GM20000 (cell line): ENCODE results near the gene HOXB7.
A peak's percentile ranks its signal among the peaks of the same experiment; 100 is the strongest.

Experiments
- DNase-seq: peaks from one replicate; pipeline ENCODE4 v3.0.0; 2012; ENCODE audit warnings: low spot score
- TF ChIP-seq, protein P1 (sequence below): IDR thresholded peaks from 2 replicates; pipeline ENCODE4 v1.5.1; 2012; ENCODE audit warnings: mild to moderate bottlenecking, control low read depth; ENCODE audit errors: extremely low read depth, missing control alignments

The HOXB7 gene

DNA sequence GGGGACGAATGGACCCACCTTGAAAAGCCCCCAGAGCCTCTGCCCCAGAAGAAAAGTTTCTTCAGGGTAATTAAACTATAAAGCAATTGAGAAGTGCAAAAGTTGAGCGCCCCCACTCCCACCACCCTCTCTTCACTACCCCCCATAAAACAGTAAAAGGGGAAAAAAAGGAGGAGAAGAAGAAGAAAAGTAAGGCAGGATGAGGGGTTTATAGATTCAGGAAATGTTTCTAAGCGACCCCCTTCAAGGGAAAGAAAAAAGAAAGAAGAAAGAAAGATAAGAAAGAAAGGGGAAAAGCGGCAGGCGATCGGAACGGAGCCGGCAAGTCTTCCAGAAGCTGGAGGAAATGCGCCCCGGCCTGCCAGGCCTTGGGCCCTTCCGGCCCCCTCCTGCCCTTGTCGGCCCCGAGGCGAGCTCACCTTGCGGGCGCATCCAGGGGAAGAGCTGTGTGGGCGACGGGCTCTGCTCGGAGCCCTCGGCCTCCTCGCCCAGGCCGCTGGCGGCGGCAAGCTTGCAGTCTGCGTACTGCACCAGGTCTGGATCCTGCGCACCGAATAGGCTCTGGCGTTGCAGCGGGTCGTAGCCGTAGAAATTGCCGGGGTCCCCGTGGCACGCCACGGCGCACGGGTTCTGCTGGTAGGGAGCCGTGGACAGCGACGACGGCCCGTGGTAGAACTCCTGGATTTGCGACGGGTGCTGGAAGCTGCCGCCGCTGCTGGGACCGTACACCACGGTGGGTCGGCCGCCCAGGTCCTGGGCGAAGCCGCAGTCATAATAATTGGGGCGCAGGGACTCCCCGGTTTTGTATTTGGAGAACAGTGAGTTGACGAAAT is 3.3 kb upstream of the HOXB7 start:
- no peak for DNase-seq
- TF ChIP-seq, protein P1, sequence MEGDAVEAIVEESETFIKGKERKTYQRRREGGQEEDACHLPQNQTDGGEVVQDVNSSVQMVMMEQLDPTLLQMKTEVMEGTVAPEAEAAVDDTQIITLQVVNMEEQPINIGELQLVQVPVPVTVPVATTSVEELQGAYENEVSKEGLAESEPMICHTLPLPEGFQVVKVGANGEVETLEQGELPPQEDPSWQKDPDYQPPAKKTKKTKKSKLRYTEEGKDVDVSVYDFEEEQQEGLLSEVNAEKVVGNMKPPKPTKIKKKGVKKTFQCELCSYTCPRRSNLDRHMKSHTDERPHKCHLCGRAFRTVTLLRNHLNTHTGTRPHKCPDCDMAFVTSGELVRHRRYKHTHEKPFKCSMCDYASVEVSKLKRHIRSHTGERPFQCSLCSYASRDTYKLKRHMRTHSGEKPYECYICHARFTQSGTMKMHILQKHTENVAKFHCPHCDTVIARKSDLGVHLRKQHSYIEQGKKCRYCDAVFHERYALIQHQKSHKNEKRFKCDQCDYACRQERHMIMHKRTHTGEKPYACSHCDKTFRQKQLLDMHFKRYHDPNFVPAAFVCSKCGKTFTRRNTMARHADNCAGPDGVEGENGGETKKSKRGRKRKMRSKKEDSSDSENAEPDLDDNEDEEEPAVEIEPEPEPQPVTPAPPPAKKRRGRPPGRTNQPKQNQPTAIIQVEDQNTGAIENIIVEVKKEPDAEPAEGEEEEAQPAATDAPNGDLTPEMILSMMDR, result no peak

DNA sequence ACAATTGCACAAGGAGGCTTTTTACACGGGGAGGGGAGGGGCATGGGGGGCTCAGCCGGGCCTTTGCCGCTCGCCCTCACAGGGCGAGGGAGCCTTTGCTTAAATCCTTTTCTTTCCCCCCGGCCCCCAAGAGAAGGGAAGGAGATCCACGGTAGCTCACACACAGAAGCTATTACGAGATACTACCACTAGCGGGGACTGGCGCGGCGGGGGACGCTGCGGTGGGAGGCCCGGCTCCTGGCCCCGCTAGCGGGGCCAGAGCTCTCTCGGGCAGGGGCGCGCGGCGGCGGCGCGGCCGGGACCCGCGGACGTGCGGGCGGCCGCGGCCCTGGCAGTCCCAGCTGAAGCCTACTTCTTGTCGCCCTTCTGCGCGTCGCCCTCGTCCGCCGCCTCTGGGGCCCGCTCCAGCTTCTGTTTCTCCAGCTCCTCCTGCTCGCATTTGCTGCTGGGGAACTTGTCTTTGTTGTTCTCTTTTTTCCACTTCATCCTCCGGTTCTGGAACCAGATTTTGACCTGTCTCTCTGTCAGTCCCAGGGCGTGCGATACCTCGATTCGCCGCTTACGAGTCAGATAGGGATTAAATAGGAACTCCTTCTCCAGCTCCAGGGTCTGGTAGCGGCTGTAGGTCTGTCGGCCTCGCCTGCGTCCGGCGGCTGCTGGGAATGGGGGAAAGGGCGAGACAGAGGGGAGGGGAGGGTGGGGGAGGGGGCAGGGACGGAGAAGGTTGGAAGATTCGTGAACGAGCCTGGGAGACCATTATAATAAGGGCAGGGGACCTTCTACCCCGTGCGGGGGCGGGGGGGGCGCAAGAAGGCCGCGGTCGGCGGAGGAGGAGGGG is 2.3 kb upstream of the HOXB7 start:
- peak; percentile 84 for DNase-seq
- TF ChIP-seq, protein P1, result no peak

DNA sequence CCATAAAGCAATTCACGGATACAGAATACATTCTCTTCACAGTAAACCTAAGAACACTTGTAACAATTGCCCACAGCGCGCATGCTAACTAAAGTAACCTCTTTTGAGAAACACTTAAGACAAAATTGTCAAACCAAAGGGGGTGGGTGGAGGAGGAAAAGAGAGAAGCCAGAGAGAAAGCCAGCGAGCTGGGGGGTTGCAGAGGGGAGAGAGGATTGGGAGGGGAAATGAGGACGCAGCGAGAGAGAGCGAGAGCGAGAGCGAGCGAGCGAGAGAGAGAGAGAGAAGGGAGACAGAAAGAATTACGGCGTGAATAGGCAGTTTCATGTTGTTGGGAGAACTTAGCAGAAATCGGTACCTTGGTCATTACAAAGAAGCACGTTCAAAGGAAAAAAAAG is 1.6 kb upstream of the HOXB7 start:
- no peak for DNase-seq
- TF ChIP-seq, protein P1, result no peak

DNA sequence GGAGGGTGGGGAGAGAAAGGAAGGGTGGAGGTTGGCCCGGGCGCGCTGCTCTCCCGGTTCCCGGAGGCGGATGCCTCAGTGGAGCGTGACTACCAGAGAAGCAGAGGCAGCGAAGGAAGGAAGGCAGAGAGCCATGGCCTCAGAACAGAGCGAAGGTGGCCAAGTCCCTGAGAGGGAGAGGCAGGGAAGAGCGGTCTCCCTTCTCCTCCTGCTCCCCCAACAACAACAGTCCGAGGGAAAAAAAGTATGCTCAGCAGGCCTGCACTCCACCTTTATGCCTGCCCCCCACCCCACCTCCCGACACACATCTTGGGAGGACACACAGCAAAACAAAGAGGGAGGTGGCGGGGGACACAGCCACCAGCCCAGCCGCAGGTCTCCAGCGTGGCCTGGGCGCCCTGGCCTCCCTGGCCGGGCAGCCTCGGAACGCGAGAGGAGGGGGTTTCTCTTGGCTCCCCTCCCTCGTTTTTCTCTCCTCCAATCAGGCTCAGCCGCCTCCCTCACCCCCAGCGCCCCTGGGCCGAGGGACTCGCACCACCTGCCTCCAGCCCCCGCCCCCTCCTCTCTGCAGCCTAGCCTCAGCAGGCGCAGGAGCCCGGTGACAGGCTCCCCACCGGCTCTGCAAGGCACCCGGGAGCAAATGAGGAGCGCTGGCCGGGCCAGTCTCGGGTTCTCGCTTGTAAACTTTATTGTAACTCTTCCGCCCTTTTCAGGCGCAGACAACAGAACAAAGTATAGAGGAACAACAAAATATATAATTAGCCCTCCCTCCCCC is 1.1 kb upstream of the HOXB7 start:
- TF ChIP-seq, protein P1, result no peak
- no peak for DNase-seq

DNA sequence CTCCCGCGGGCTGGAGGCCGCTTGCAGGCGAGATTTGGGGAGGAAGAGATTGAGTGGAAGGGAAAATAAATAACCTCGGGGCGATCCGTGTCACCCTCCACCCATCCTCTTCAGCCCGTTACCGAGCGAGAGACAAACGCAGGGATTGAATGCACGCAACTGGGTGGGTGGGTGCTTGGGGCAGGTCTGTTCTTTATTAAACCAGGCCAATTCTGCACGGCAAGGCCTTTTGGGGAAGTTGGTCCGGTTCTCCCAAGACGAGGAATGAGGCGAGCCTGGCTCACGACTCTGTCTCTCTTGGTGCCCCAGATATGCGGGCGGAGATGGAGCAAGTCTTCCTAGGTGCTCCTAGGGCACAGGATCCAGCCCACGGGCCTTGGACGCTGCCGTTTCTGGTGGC is 396 bp upstream of the HOXB7 start:
- TF ChIP-seq, protein P1, result no peak
- DNase-seq, result no peak

DNA sequence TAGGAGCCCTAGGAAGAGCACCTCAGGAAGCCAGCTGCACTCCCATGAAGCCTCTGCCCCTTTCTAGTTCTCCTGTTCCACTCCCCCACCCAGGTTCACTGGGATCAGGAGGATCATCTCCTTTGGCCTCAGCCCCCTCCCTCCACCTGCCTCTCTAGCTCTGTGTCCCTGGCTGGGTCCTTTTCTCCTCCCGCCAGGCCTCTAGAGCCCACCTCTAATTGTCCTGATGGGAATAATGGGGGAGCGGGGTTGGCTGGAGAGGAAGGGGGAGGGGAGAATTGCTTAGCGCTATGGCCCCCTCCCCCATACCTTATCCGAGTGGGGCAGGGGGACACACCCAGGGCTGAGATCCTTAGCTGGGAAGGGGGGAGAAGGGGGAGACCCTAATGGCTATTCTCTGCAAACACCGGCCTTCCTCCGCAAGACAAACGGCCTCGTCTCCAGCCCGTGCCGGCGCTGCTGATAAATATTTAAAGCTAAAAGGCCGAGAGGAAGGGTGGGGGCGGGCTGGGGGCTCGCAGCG is 997 bp downstream of the HOXB7 start:
- no peak for DNase-seq

More for the DNA sequence above, 997 bp downstream of the HOXB7 start:
- TF ChIP-seq, protein P1, result no peak
